AG09309 (cell line): Measurements from ENCODE around the gene BBS10.

Experiments used
- DNase-seq: peaks from one replicate; pipeline ENCODE4 v3.0.0-alpha.2; 2010; ENCODE audit warnings: low read depth
- H3K4me3 ChIP-seq: 2 replicates; pipeline ENCODE4 v1.5.1; 2011; ENCODE audit warnings: mild to moderate bottlenecking, low read depth, low read length, moderate library complexity; ENCODE audit not compliant: control insufficient read depth
- CTCF ChIP-seq: IDR thresholded peaks from 2 replicates; pipeline ENCODE4 v1.5.1; 2011; ENCODE audit warnings: mild to moderate bottlenecking, low read depth, low read length, inconsistent platforms; ENCODE audit not compliant: insufficient read depth, control insufficient read depth; ENCODE audit errors: missing control alignments

Gene BBS10

GRCh38 chr12:76303989-76304460 lies 44.2 kb downstream of the BBS10 start:
- no peak overlapping the region for H3K4me3 ChIP-seq
- no peak for TF ChIP-seq CTCF
- no peak for DNase-seq

- DNase-seq: no peak
- no peak overlapping the region for H3K4me3 ChIP-seq
- no peak for TF ChIP-seq CTCF
Measured at GRCh38 chr12:76303365-76303764, 44.9 kb downstream of the BBS10 start.

- no peak for TF ChIP-seq CTCF
- no peak for DNase-seq
- H3K4me3 ChIP-seq: no peak overlapping the region
Measured at GRCh38 chr12:76300297-76300665, 47.9 kb downstream of the BBS10 start.

- no peak for DNase-seq
- no peak overlapping the region for H3K4me3 ChIP-seq
- TF ChIP-seq CTCF: no peak
Measured at GRCh38 chr12:76299536-76300296, 48.5 kb downstream of the BBS10 start.
